Common myeloid progenitor, CD34-positive (primary cell): ENCODE measurements around the gene ACAP3.

Experiments
- CTCF ChIA-PET: fragments of 350-600 bp; sonication (Branson Sonifier 250); formaldehyde crosslinking; loops from one replicate; lab custom pipeline; 2021; ENCODE audit warnings: antibody characterized with exemption; lab: Charles Lee
- POLR2A ChIA-PET: fragments of 350-600 bp; sonication (Branson Sonifier 250); formaldehyde crosslinking; loops from one replicate; lab custom pipeline; 2021; ENCODE audit warnings: antibody characterized with exemption; lab: Charles Lee
- DNase-seq, 3 donors: peaks; one replicate each; pipeline versions ENCODE4 v3.0.0 to v3.0.0-alpha.2; 2013
- H3K27ac ChIP-seq, 2 experiments: 1 replicate in 1 of 2; 2 replicates in 1 of 2; pipeline ENCODE4 v1.7.0; 2013; ENCODE audit warnings: inconsistent platforms in 2 of 2, low read length in 2 of 2, mild to moderate bottlenecking in 2 of 2, low read depth in 1 of 2, moderate library complexity in 1 of 2; ENCODE audit not compliant: severe bottlenecking in 2 of 2, insufficient read depth in 1 of 2, poor library complexity in 1 of 2
- H3K27me3 ChIP-seq, 5 experiments: replicated peaks in 2 of 5; 1 replicate in 3 of 5; 2 replicates in 2 of 5; pipeline versions ENCODE4 v1.6.1 to v1.7.0; 2013; ENCODE audit warnings: low read length in 4 of 5, mild to moderate bottlenecking in 2 of 5, moderate library complexity in 2 of 5, inconsistent platforms in 1 of 5; ENCODE audit not compliant: insufficient read depth in 5 of 5, control insufficient read depth in 4 of 5
- H3K36me3 ChIP-seq, 4 experiments: 1 replicate in 2 of 4; 2 replicates in 2 of 4; pipeline versions ENCODE4 v1.6.1 to v1.7.0; 2013; ENCODE audit warnings: low read length in 3 of 4, control low read depth in 1 of 4, mild to moderate bottlenecking in 1 of 4; ENCODE audit not compliant: control insufficient read depth in 4 of 4, insufficient read depth in 4 of 4
- H3K4me1 ChIP-seq, 4 experiments: 1 replicate in 3 of 4; 2 replicates in 1 of 4; pipeline versions ENCODE4 v1.6.1 to v1.7.1; 2013; ENCODE audit warnings: low read length in 3 of 4, mild to moderate bottlenecking in 3 of 4, control low read depth in 1 of 4, inconsistent platforms in 1 of 4, moderate library complexity in 1 of 4; ENCODE audit not compliant: control insufficient read depth in 4 of 4, insufficient read depth in 4 of 4; ENCODE audit errors: control extremely low read depth in 1 of 4
- H3K4me3 ChIP-seq, 7 experiments: 1 replicate in 4 of 7; 2 replicates in 3 of 7; pipeline versions ENCODE4 v1.5.1 to v1.7.0; 2013; ENCODE audit warnings: mild to moderate bottlenecking in 7 of 7, low read length in 6 of 7, moderate library complexity in 6 of 7, inconsistent platforms in 2 of 7, low read depth in 2 of 7, control low read depth in 1 of 7; ENCODE audit not compliant: insufficient read depth in 4 of 7, control insufficient read depth in 1 of 7; ENCODE audit errors: extremely low read depth in 1 of 7
- H3K9me3 ChIP-seq, 5 experiments: 1 replicate in 4 of 5; 2 replicates in 1 of 5; pipeline versions ENCODE4 v1.6.1 to v1.7.1; 2013; ENCODE audit warnings: low read length in 4 of 5, mild to moderate bottlenecking in 2 of 5, inconsistent platforms in 1 of 5, low read depth in 1 of 5, moderate library complexity in 1 of 5; ENCODE audit not compliant: control insufficient read depth in 4 of 5, insufficient read depth in 2 of 5; ENCODE audit errors: control extremely low read depth in 1 of 5
- WGBS: methylation state at CpG from one replicate; pipeline ENCODE4 v1.1.5; 2013; ENCODE audit not compliant: insufficient coverage; 5-methylcytosine and 5-hydroxymethylcytosine counted together

The ACAP3 gene

DNA sequence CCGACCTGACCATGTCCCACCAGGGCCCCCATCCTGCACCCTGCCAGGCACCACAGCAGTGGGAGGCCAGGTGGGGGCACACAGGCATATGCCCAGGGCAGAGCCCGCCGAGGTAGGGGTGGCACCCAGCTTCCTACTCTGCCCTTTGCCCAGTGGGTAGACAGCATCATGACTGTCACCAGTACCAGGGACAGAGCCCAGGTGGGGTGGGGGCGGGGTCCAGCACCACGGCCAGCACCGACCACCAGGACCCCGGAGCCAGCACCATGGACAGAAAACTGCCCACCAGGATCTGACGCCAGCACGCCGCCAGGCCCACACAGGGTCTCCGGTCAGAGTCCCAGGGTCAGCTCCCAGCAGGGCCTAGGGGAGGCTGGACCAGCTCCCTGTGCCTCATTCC lies 27.1 kb upstream of the ACAP3 start:
- ChIA-PET CTCF (interaction anchor here (1.2 to 1.4 kb wide), 2 partner anchors 55 to 106 kb away, joined by 3 to 4 read pairs; partner anchors contain the start of gene SCNN1D), POLR2A (interaction anchor here (0.6 kb wide), 1 partner anchor 9 kb away, joined by 4 read pairs; no protein-coding TSS in a partner anchor)
- 98% methylated on average over 9 of the region's 11 CpGs for WGBS

DNA sequence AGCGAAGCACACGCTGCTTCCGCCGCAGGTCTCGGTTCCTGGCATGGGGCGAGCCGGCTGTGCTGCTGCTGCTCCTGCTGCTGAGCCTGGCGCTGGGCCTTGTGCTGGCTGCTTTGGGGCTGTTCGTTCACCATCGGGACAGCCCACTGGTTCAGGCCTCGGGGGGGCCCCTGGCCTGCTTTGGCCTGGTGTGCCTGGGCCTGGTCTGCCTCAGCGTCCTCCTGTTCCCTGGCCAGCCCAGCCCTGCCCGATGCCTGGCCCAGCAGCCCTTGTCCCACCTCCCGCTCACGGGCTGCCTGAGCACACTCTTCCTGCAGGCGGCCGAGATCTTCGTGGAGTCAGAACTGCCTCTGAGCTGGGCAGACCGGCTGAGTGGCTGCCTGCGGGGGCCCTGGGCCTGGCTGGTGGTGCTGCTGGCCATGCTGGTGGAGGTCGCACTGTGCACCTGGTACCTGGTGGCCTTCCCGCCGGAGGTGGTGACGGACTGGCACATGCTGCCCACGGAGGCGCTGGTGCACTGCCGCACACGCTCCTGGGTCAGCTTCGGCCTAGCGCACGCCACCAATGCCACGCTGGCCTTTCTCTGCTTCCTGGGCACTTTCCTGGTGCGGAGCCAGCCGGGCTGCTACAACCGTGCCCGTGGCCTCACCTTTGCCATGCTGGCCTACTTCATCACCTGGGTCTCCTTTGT lies 26.0 kb upstream of the ACAP3 start:
- WGBS: 93% methylated on average over 36 of the region's 36 CpGs
- CTCF ChIA-PET: no interaction called here

More for the DNA sequence above, 27.1 kb upstream of the ACAP3 start:
- Histone ChIP-seq H3K4me1 (no peaks in the 10 kb centered on the region), H3K9me3 (no peaks in the 10 kb centered on the region), H3K36me3 (peaks cover 2 to 26% (median 11%) of the 10 kb centered on the region in 4 experiments), H3K27ac (no peak overlapping the region), H3K27me3 (no peaks in the 10 kb centered on the region), H3K4me3 (no peak overlapping the region)
- no peak for DNase-seq

DNA sequence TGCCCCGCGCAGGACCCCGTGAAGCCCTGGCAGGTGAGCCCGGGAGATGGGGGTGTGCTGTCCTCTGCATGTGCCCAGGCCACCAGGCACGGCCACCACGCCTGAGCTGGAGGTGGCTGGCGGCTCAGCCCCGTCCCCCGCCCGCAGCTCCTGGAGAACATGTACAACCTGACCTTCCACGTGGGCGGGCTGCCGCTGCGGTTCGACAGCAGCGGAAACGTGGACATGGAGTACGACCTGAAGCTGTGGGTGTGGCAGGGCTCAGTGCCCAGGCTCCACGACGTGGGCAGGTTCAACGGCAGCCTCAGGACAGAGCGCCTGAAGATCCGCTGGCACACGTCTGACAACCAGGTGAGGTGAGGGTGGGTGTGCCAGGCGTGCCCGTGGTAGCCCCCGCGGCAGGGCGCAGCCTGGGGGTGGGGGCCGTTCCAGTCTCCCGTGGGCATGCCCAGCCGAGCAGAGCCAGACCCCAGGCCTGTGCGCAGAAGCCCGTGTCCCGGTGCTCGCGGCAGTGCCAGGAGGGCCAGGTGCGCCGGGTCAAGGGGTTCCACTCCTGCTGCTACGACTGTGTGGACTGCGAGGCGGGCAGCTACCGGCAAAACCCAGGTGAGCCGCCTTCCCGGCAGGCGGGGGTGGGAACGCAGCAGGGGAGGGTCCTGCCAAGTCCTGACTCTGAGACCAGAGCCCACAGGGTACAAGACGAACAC lies 25.2 kb upstream of the ACAP3 start:
- Histone ChIP-seq H3K27me3 (no peaks in the 10 kb centered on the region), H3K27ac (no peak overlapping the region), H3K9me3 (no peaks in the 10 kb centered on the region), H3K4me1 (no peaks in the 10 kb centered on the region), H3K36me3 (peaks cover 2 to 21% (median 7%) of the 10 kb centered on the region in 4 experiments), H3K4me3 (no peak overlapping the region)
- CTCF ChIA-PET: no interaction called here
- POLR2A ChIA-PET: no interaction called here
- DNase-seq: no peak
- 94% methylated on average over 48 of the region's 48 CpGs for WGBS

More for the DNA sequence above, 26.0 kb upstream of the ACAP3 start:
- DNase-seq: no peak
- H3K9me3 ChIP-seq: no peaks in the 10 kb centered on the region
- H3K36me3 ChIP-seq: peaks cover 2 to 19% (median 7%) of the 10 kb centered on the region in 4 experiments
- no peak overlapping the region for H3K27ac ChIP-seq
- no peaks in the 10 kb centered on the region for H3K4me1 ChIP-seq
- POLR2A ChIA-PET: no interaction called here
- H3K4me3 ChIP-seq: no peak overlapping the region
- H3K27me3 ChIP-seq: no peaks in the 10 kb centered on the region

DNA sequence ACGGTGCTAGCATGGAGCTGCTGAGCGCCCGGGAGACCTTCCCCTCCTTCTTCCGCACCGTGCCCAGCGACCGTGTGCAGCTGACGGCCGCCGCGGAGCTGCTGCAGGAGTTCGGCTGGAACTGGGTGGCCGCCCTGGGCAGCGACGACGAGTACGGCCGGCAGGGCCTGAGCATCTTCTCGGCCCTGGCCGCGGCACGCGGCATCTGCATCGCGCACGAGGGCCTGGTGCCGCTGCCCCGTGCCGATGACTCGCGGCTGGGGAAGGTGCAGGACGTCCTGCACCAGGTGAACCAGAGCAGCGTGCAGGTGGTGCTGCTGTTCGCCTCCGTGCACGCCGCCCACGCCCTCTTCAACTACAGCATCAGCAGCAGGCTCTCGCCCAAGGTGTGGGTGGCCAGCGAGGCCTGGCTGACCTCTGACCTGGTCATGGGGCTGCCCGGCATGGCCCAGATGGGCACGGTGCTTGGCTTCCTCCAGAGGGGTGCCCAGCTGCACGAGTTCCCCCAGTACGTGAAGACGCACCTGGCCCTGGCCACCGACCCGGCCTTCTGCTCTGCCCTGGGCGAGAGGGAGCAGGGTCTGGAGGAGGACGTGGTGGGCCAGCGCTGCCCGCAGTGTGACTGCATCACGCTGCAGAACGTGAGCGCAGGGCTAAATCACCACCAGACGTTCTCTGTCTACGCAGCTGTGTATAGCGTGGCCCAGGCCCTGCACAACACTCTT lies 24.5 kb upstream of the ACAP3 start:
- Histone ChIP-seq H3K27ac (no peak overlapping the region), H3K27me3 (no peaks in the 10 kb centered on the region), H3K36me3 (peaks cover 2 to 24% (median 10%) of the 10 kb centered on the region in 4 experiments), H3K4me1 (no peaks in the 10 kb centered on the region), H3K4me3 (no peak overlapping the region), H3K9me3 (no peaks in the 10 kb centered on the region)
- WGBS: 92% methylated on average over 51 of the region's 57 CpGs
- ChIA-PET CTCF (no interaction called here), POLR2A (no interaction called here)
- no peak for DNase-seq

DNA sequence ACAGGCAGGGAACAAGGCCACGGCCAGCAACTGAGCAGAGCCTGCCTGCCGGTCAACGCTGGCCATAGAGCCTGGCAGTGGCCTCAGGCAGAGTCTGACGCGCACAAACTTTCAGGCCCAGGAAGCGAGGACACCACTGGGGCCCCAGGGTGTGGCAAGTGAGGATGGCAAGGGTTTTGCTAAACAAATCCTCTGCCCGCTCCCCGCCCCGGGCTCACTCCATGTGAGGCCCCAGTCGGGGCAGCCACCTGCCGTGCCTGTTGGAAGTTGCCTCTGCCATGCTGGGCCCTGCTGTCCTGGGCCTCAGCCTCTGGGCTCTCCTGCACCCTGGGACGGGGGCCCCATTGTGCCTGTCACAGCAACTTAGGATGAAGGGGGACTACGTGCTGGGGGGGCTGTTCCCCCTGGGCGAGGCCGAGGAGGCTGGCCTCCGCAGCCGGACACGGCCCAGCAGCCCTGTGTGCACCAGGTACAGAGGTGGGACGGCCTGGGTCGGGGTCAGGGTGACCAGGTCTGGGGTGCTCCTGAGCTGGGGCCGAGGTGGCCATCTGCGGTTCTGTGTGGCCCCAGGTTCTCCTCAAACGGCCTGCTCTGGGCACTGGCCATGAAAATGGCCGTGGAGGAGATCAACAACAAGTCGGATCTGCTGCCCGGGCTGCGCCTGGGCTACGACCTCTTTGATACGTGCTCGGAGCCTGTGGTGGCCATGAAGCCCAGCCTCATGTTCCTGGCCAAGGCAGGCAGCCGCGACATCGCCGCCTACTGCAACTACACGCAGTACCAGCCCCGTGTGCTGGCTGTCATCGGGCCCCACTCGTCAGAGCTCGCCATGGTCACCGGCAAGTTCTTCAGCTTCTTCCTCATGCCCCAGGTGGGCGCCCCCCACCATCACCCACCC lies 23.6 kb upstream of the ACAP3 start, which contains the start of gene TAS1R3:
Gene TAS1R3 (plus strand): TSS at position 213 of the 898 bp plus-strand sequence. CDS start 66 bp downstream, at position 279.
- no peaks in the 10 kb centered on the region for H3K27me3 ChIP-seq

DNA sequence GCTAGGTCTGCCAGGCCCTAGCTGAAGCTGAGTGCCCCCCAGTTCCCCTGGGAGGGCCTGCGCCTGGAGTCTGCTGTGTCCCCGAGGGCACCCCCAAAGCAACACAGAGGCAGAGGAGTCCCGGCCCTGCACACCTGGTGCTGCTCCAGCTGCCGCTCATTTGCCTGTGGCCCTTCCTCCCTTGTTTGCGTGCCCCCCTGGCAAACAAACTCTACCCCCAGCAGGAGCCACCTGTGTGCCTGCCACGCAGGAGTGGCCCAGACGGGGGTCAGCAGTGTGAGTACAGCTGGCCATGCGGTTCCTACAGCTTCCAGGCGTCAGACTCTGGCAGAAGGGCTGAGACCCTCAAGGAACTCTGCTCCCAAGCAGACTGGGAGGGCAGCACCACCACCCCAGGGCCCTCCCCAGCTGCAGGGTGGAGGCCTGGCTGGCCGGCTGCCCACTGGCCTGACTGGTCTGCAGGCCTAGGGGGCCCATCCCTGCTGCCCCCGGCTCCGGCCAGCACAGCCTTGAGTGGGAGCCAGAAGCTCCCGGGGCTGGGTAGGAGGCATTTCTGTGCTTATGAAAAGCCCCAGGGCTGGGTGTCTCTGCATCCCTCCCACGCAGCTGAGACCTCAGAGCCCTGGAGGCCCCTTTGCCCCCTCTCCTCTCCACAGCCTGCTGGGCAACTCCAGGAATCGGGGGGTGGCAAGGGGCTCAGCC lies 22.8 kb upstream of the ACAP3 start:
- ChIA-PET POLR2A (no interaction called here), CTCF (no interaction called here)
- DNase-seq: no peak
- Histone ChIP-seq H3K27me3 (no peaks in the 10 kb centered on the region), H3K36me3 (peaks cover 2 to 20% (median 11%) of the 10 kb centered on the region in 4 experiments), H3K27ac (no peak overlapping the region), H3K4me1 (peaks cover 0 to 11% (median 10%) of the 10 kb centered on the region in 4 experiments), H3K4me3 (no peak overlapping the region), H3K9me3 (no peaks in the 10 kb centered on the region)
- WGBS: 95% methylated on average over 13 of the region's 15 CpGs

More for the DNA sequence above, 23.6 kb upstream of the ACAP3 start, which contains the start of gene TAS1R3:
- peaks cover 0 to 3% (median 2%) of the 10 kb centered on the region in 4 experiments for H3K4me1 ChIP-seq
- DNase-seq: no peak
- 89% methylated on average over 35 of the region's 41 CpGs for WGBS
- CTCF ChIA-PET: no interaction called here
- POLR2A ChIA-PET: no interaction called here
- no peaks in the 10 kb centered on the region for H3K9me3 ChIP-seq
- H3K4me3 ChIP-seq: no peak within 1 kb of the TSS
- peaks cover 2 to 22% (median 11%) of the 10 kb centered on the region in 4 experiments for H3K36me3 ChIP-seq
- no peak within 1 kb of the TSS for H3K27ac ChIP-seq
